Measurements from ENCODE around the gene HOXB2. TPM values are rescaled to one million over a fixed set of nuclear protein-coding genes. Genes with fewer than 3 reads are reported as not detected.

HOXB2 gene
- total and polyA plus RNA-seq, 2 of the 8 experiments (the other 6 are each of a cell fraction or from before 2014, with no cell fraction given) = not detected

GRCh38 chr17:48515925-48516900 is 28.7 kb downstream of the HOXB2 start:
- ChIA-PET POLR2A (ENCODE audit: partially characterized antibody) (interaction anchor here (0.6 to 1.4 kb wide), 4 partner anchors 9 to 42 kb away, joined by 3 to 6 read pairs (median 4); no protein-coding TSS in a partner anchor), CTCF (ENCODE audit: partially characterized antibody) (interaction anchor here (0.6 to 2.3 kb wide), 13 partner anchors 10 to 628 kb away, joined by 3 to 9 read pairs (median 4); partner anchors contain the start of gene HOXB5)
- TF ChIP-seq TEAD4 (IDR thresholded peaks at IDR 0.05; ENCODE audit: low read depth, low read length) (0 out of 2 replicates have a peak, but pooled peaks have one; percentile 30), SUZ12 (IDR thresholded peaks at IDR 0.05; ENCODE audit: low read length) (no peak)

More at GRCh38 chr17:48515925-48516900, 28.7 kb downstream of the HOXB2 start:
- Histone ChIP-seq H3K79me1 (ENCODE audit: low read depth, low read length) (no peaks in the 10 kb centered on the region), H3K36me3 (ENCODE audit: control insufficient read depth in 2 of 4, insufficient read depth in 4 of 4, low read length in 3 of 4) (no peaks in the 10 kb centered on the region), H3K56ac (replicated peaks; ENCODE audit: insufficient read length, low read depth, low read length) (no peak overlapping the region), H4K5ac (ENCODE audit: insufficient read length, low read depth, low read length) (no peak overlapping the region), H3K79me2 (ENCODE audit: control insufficient read depth in 1 of 2, insufficient read depth in 2 of 2, low read length in 2 of 2) (no peaks in the 10 kb centered on the region), H3K27me3 (replicated peaks in 1 of 4; ENCODE audit: control insufficient read depth in 3 of 4, extremely low read depth in 1 of 4, insufficient read depth in 3 of 4, low read length in 3 of 4) (peaks cover 0 to 23% (median 20%) of the 10 kb centered on the region in 4 experiments; a peak in 6 of 7 replicates), H3K14ac (ENCODE audit: insufficient read length) (no peak overlapping the region), H3K4me1 (replicated peaks in 1 of 4; ENCODE audit: control insufficient read depth in 3 of 4, insufficient read depth in 4 of 4, low read length in 3 of 4) (peaks cover 4 to 9% (median 6%) of the 10 kb centered on the region in 4 experiments; a peak in 6 of 7 replicates), H3K18ac (ENCODE audit: extremely low read depth, low read length) (peak overlapping the region; percentile 91; the same call in 1 of the 2 replicates), H3K9ac (replicated peaks in 1 of 4; ENCODE audit: extremely low read depth in 1 of 4, low read depth in 3 of 4, low read length in 3 of 4) (no peak overlapping the region; a peak in 1 of 7 replicates), H4K8ac (ENCODE audit: extremely low read depth, insufficient read depth, low read length) (no peak overlapping the region), H3K23ac (ENCODE audit: insufficient read length) (no peak overlapping the region), H3K4me3 (ENCODE audit: extremely low read depth in 1 of 4, insufficient read depth in 2 of 4, low read depth in 3 of 4, low read length in 4 of 4) (no peak overlapping the region), H4K91ac (replicated peaks; ENCODE audit: insufficient read length, low read length) (no peak overlapping the region), H2AK5ac (ENCODE audit: low read depth, low read length) (peak overlapping the region; percentile 18; the same call in 1 of the 2 replicates), H2BK20ac (ENCODE audit: low read length) (peak overlapping the region; percentile 100), H2BK15ac (ENCODE audit: low read length) (0 out of 2 replicates have a peak overlapping the region, but pooled peaks have one; percentile 46), H3K4me2 (ENCODE audit: insufficient read depth in 1 of 2, low read depth in 2 of 2, low read length in 2 of 2) (peak overlapping the region; percentile 45 to 66), H2BK120ac (replicated peaks; ENCODE audit: low read depth, low read length) (no peak overlapping the region), H3K9me3 (ENCODE audit: insufficient read depth in 2 of 2, low read depth in 1 of 2, low read length in 1 of 2) (no peaks in the 10 kb centered on the region), H4K20me1 (replicated peaks in 1 of 2; ENCODE audit: control insufficient read depth in 1 of 2, insufficient read depth in 2 of 2, low read length in 2 of 2) (no peaks in the 10 kb centered on the region), H2BK5ac (ENCODE audit: low read depth, low read length) (peak overlapping the region; percentile 53; the same call in 1 of the 2 replicates), H2BK12ac (ENCODE audit: low read depth, low read length) (peak overlapping the region; percentile 70; the same call in 1 of the 2 replicates), H2AFZ (ENCODE audit: low read length) (no peak overlapping the region), H3K4ac (replicated peaks; ENCODE audit: insufficient read length, low read depth, low read length) (no peak overlapping the region), H3K23me2 (ENCODE audit: low read depth, low read length) (no peaks in the 10 kb centered on the region; the same call in 1 of the 2 replicates), H3K27ac (ENCODE audit: low read depth, low read length) (no peak overlapping the region)
- no peak for DNase-seq (ENCODE audit: low read depth in 1 of 2, low spot score in 2 of 2)
- WGBS, 2 experiments (ENCODE audit: extremely low coverage in 1 of 2, insufficient coverage in 1 of 2, insufficient read length in 1 of 2, insufficient replicate concordance in 2 of 2, low coverage in 1 of 2, low lambda C conversion rate in 2 of 2, missing lambda C conversion rate in 1 of 2) = 55% methylated on average over 3 of the region's 3 CpGs; no CpG with 5 or more reads in 1 of the 2 experiments
- FAIRE-seq = no peak
